ENCODE results near the gene MPZL3. TPM values are rescaled to one million over a fixed set of nuclear protein-coding genes. Genes with fewer than 3 reads are reported as not detected.

Gene MPZL3
- total RNA-seq, 1 experiment from 2014 or later: 8.7 TPM

DNA sequence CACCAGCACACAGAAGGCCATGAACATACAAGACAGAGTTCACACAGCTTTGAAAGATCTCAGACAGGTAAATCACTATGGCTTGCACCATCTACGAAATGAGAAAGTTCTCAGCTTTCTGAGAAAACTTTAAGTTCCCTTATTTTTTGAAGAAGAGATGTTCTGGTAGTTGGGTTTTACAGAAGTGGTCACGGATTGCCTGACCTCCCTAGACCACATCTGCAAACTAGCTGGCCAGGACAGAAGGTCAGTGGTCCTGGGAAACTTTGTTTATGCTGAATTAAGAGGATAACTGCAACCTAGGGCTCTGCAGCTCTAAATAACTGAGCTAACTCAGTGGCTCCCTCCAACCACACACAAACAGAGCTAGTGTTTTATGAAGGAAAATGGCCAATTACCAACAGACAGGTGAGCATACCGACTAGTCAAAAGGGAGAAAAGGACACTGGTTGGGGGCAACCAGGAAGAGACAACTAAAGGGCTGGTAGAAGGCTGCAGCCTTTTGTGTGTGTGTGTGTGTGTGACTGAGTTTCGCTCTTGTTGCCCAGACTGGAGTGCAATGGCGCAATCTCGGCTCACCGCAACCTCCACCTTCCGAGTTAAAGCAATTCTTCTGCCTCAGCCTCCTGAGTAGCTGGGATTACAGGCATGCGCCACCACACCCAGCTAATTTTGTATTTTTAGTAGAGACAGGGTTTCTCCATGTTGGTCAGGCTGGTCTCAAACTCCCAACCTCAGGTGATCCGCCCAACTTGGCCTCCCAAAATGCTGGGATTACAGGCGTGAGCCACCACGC lies 67.2 kb downstream of the MPZL3 start:
- Histone ChIP-seq H3K36me3 (ENCODE audit: control insufficient read depth in 1 of 2, insufficient read depth in 2 of 2, low read length in 2 of 2) (no peaks in the 10 kb centered on the region), H3K9me3 (ENCODE audit: control insufficient read depth in 1 of 2, insufficient read depth in 1 of 2, low read depth in 1 of 2, low read length in 2 of 2) (no peaks in the 10 kb centered on the region), H3K27me3 (ENCODE audit: insufficient read depth, low read length) (no peaks in the 10 kb centered on the region), H3K27ac (ENCODE audit: low read depth, low read length) (no peak overlapping the region), H3K4me2 (ENCODE audit: low read length) (no peak overlapping the region), H3K4me3 (replicated peaks in 1 of 2; ENCODE audit: low read depth in 1 of 2, low read length in 2 of 2) (no peak overlapping the region), H2AFZ (ENCODE audit: low read depth, low read length, poor library complexity, severe bottlenecking) (no peak overlapping the region), H3K4me1 (ENCODE audit: control insufficient read depth in 1 of 2, insufficient read depth in 2 of 2, low read length in 2 of 2) (peaks cover 4 to 10% of the 10 kb centered on the region in 2 experiments; a peak in 3 of 4 replicates), H3K9ac (ENCODE audit: low read length) (no peak overlapping the region), H3K79me2 (ENCODE audit: insufficient read depth, low read length) (no peaks in the 10 kb centered on the region), H4K20me1 (ENCODE audit: insufficient read depth) (no peaks in the 10 kb centered on the region), H3K9me2 (ENCODE audit: insufficient read depth) (no peaks in the 10 kb centered on the region)
- TF ChIP-seq REST (IDR thresholded peaks at IDR 0.05; ENCODE audit: low read depth): no peak
- no peak for TF ChIP-seq ATF3 (IDR thresholded peaks at IDR 0.05)
- TF ChIP-seq TCF7L2 (IDR thresholded peaks at IDR 0.05; ENCODE audit: borderline replicate concordance, extremely low read depth, insufficient read depth, insufficient read length): no peak
- no peak for TF ChIP-seq SRF (IDR thresholded peaks at IDR 0.05; ENCODE audit: low read depth)
- TF ChIP-seq, protein P1, sequence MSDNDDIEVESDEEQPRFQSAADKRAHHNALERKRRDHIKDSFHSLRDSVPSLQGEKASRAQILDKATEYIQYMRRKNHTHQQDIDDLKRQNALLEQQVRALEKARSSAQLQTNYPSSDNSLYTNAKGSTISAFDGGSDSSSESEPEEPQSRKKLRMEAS (IDR thresholded peaks at IDR 0.05): no peak
- TF ChIP-seq ZBTB33 (IDR thresholded peaks at IDR 0.05; ENCODE audit: extremely low read depth, insufficient replicate concordance, low read length): no peak
- TF ChIP-seq YY1 (IDR thresholded peaks at IDR 0.05; ENCODE audit: extremely low read depth, insufficient replicate concordance, low read depth, low read length): no peak
- TF ChIP-seq ELF1 (IDR thresholded peaks at IDR 0.05; ENCODE audit: borderline replicate concordance, low read depth): no peak
- no peak for TF ChIP-seq ZNF274 (IDR thresholded peaks at IDR 0.05; ENCODE audit: low read depth, low read length)
- no peak for TF ChIP-seq POLR2A (IDR thresholded peaks at IDR 0.05; ENCODE audit: borderline replicate concordance, extremely low read depth, insufficient read depth, insufficient read length)
- no peak for TF ChIP-seq EGR1 (IDR thresholded peaks at IDR 0.05; ENCODE audit: low read depth)
- TF ChIP-seq EZH2phosphoT487 (IDR thresholded peaks at IDR 0.05; ENCODE audit: borderline replicate concordance): no peak
- TF ChIP-seq CEBPB (IDR thresholded peaks at IDR 0.05; ENCODE audit: low read depth): no peak
- no peak for TF ChIP-seq EZH2 (IDR thresholded peaks at IDR 0.05)
- no peak for TF ChIP-seq RAD21 (IDR thresholded peaks at IDR 0.05; ENCODE audit: low read depth)
- TF ChIP-seq SP1 (IDR thresholded peaks at IDR 0.05; ENCODE audit: low read depth): no peak
- no peak for TF ChIP-seq SIN3A (IDR thresholded peaks at IDR 0.05; ENCODE audit: low read depth)
- TF ChIP-seq CBX3 (IDR thresholded peaks at IDR 0.05; ENCODE audit: low read depth): no peak
- no peak for TF ChIP-seq FOSL1 (IDR thresholded peaks at IDR 0.05; ENCODE audit: low read depth)
- ChIA-PET RAD21 (ENCODE audit: low non-redundant PET in 1 of 2, low total read pairs in 2 of 2, uncharacterized antibody in 2 of 2, unreplicated experiment in 2 of 2) (interaction anchor here in 1 of 2 experiments (0.6 kb wide), 1 partner anchor 11 kb away, joined by 3 read pairs; no protein-coding TSS in a partner anchor), POLR2A (no interaction called here), CTCF (interaction anchor here (1.5 kb wide), 1 partner anchor 14 kb away, joined by 3 read pairs; no protein-coding TSS in a partner anchor)
- intact Hi-C loops (cut with micrococcal nuclease): no loop called here
- BruUV-seq (replicated peaks): no TSS peak
- ATAC-seq: no peak
- no peak for DNase-seq (ENCODE audit: low read depth, low spot score)
